Cardiac muscle cell (in vitro differentiated cells and primary cell): Measurements from ENCODE around the gene PROM1. TPM values are rescaled to one million over a fixed set of nuclear protein-coding genes. Genes with fewer than 3 reads are reported as not detected.

ENCODE experiments used
- DNase-seq, 2 donors: peaks; one replicate each; pipeline versions ENCODE4 v3.0.0 to v3.0.0-alpha.2; 2010 to 2017; ENCODE audit warnings: low read depth in 1 of 2, low spot score in 1 of 2
- H3K27ac ChIP-seq: fragments of 200-600 bp; sonication (generic); 2 replicates; pipeline ENCODE4 v1.5.1; 2016
- H3K27me3 ChIP-seq: fragments of 200-600 bp; sonication (generic); 2 replicates; pipeline ENCODE4 v1.6.0; 2016; ENCODE audit warnings: control low read depth
- H3K36me3 ChIP-seq: fragments of 200-600 bp; sonication (generic); 2 replicates; pipeline ENCODE4 v1.5.1; 2016; ENCODE audit warnings: control low read depth
- H3K4me1 ChIP-seq: fragments of 200-600 bp; sonication (generic); 2 replicates; pipeline ENCODE4 v1.8.1; 2017; ENCODE audit warnings: low read depth, mild to moderate bottlenecking, mixed run types
- H3K4me3 ChIP-seq: fragments of 200-600 bp; sonication (generic); 2 replicates; pipeline ENCODE4 v1.5.1; 2016; ENCODE audit warnings: mild to moderate bottlenecking
- H3K9me3 ChIP-seq: fragments of 200-600 bp; sonication (generic); 2 replicates; pipeline ENCODE4 v1.5.1; 2017; ENCODE audit warnings: low read depth, mild to moderate bottlenecking, control low read depth
- CTCF ChIP-seq: IDR thresholded peaks from 2 replicates; pipeline ENCODE4 v1.5.1; 2012; ENCODE audit warnings: low read depth, mild to moderate bottlenecking, low read length
- polyA plus RNA-seq: library from polyadenylated mRNA; unstranded; fragments of >200 nt; fragmentation: Nextera tagmentation; extraction: Ambion mirVana; gene quantifications from 2 replicates; pipeline ENCODE4 v1.2.1, GENCODE V29; 2016
- total RNA-seq: library from RNA; depleted of rRNA; stranded (reverse); fragments of >200 nt; gene quantifications from 2 replicates; pipeline ENCODE4 v1.2.3, GENCODE V29; 2016

Gene PROM1
- total and polyA plus RNA-seq, 2 experiments from 2014 or later: 2.0 to 4.9 TPM

GRCh38 chr4:16045687-16046086 is 38.1 kb downstream of the PROM1 start:
- Histone ChIP-seq H3K4me3 (no peak overlapping the region), H3K9me3 (no peaks in the 10 kb centered on the region), H3K4me1 (peaks cover 6% of the 10 kb centered on the region), H3K27ac (no peak overlapping the region), H3K36me3 (no peaks in the 10 kb centered on the region), H3K27me3 (no peaks in the 10 kb centered on the region)
- no peak for DNase-seq
- TF ChIP-seq CTCF: no peak

GRCh38 chr4:16043642-16044498 is 40.0 kb downstream of the PROM1 start:
- no peak for TF ChIP-seq CTCF
- H3K27me3 ChIP-seq: no peaks in the 10 kb centered on the region
- no peaks in the 10 kb centered on the region for H3K36me3 ChIP-seq
- H3K4me1 ChIP-seq: peaks cover 6% of the 10 kb centered on the region
- H3K4me3 ChIP-seq: no peak overlapping the region
- DNase-seq: no peak
- no peak overlapping the region for H3K27ac ChIP-seq
- H3K9me3 ChIP-seq: no peaks in the 10 kb centered on the region

DNA sequence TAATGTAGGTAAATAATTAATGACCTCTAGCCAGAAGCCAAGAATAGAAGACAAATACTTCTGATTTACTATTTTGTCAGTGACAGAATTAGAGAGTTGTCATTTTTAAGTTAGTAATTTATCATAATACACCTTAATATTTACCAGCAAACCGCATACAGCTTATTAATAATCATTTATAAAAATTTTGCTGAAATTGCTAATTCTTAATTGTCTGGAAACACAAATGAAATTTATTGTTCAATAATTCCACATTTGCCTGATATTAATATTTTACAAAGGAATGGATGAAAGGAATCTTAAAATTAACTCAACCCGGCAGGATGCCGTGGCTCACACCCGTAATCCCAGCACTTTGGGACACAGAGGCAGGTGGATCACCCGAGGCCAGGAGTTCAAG is 44.7 kb downstream of the PROM1 start:
- Histone ChIP-seq H3K36me3 (no peaks in the 10 kb centered on the region), H3K27me3 (no peaks in the 10 kb centered on the region), H3K4me1 (peaks cover 12% of the 10 kb centered on the region)

DNA sequence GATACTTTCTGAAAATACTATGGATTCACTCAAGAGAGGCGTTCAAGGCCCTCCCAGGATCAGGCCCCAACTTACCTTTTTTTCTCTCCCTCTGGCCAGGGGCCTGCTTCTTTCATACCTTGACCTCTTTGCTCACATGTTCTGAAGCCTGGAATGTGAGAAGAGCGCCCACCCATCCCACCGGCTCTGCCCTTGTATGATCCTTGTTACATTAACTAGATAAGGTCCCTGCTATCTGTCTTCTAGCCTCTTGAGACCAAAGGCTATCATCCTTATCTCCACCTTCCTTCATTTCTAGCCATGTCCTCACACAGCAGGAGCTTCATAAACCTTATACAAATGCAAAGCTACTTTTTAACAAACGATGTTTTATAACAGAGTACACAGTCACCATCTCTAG is 45.9 kb downstream of the PROM1 start:
- H3K27ac ChIP-seq: no peak overlapping the region
- no peaks in the 10 kb centered on the region for H3K36me3 ChIP-seq
- H3K4me3 ChIP-seq: no peak overlapping the region
- peaks cover 14% of the 10 kb centered on the region for H3K4me1 ChIP-seq
- DNase-seq: no peak
- no peaks in the 10 kb centered on the region for H3K27me3 ChIP-seq
- H3K9me3 ChIP-seq: no peaks in the 10 kb centered on the region
- no peak for TF ChIP-seq CTCF

More for the DNA sequence above, 44.7 kb downstream of the PROM1 start:
- DNase-seq: no peak
- H3K27ac ChIP-seq: no peak overlapping the region
- no peak overlapping the region for H3K4me3 ChIP-seq
- H3K9me3 ChIP-seq: no peaks in the 10 kb centered on the region
- TF ChIP-seq CTCF: no peak

GRCh38 chr4:16035843-16036242 is 48.0 kb downstream of the PROM1 start:
- Histone ChIP-seq H3K4me3 (no peak overlapping the region), H3K27ac (no peak overlapping the region), H3K27me3 (no peaks in the 10 kb centered on the region), H3K36me3 (no peaks in the 10 kb centered on the region), H3K9me3 (no peaks in the 10 kb centered on the region), H3K4me1 (peaks cover 16% of the 10 kb centered on the region)
- DNase-seq: no peak
- no peak for TF ChIP-seq CTCF
